ENCODE results near the gene TICRR. TPM values are rescaled to one million over a fixed set of nuclear protein-coding genes. Genes with fewer than 3 reads are reported as not detected.

The TICRR gene
- total RNA-seq, 6 experiments from 2014 or later, result 3.0 to 6.0 (median 5.0) TPM

GRCh38 chr15:89657686-89658200 lies 82.5 kb downstream of the TICRR start:
- Mint-ChIP-seq H3K27me3 (ENCODE audit: insufficient read depth) (peaks cover 4% of the 10 kb centered on the region), H3K4me1 (ENCODE audit: low read depth) (peaks cover 63% of the 10 kb centered on the region), H3K9me3 (no peaks in the 10 kb centered on the region), H3K27ac (no peak overlapping the region), H3K36me3 (ENCODE audit: low read depth) (peaks cover 25% of the 10 kb centered on the region), H3K4me3 (no peak overlapping the region)
- DNase-seq, result no peak
- no peak for TF ChIP-seq CTCF (IDR thresholded peaks at IDR 0.05)

GRCh38 chr15:89659295-89659694 lies 84.0 kb downstream of the TICRR start:
- no peak for TF ChIP-seq CTCF (IDR thresholded peaks at IDR 0.05)
- H3K27ac Mint-ChIP-seq, result no peak overlapping the region
- H3K4me3 Mint-ChIP-seq, result no peak overlapping the region
- no peaks in the 10 kb centered on the region for H3K9me3 Mint-ChIP-seq
- peaks cover 20% of the 10 kb centered on the region for H3K36me3 Mint-ChIP-seq (ENCODE audit: low read depth)
- DNase-seq, result no peak
- H3K27me3 Mint-ChIP-seq (ENCODE audit: insufficient read depth), result peaks cover under 1% of the 10 kb centered on the region
- H3K4me1 Mint-ChIP-seq (ENCODE audit: low read depth), result peaks cover 61% of the 10 kb centered on the region

GRCh38 chr15:89660556-89660955 lies 85.3 kb downstream of the TICRR start:
- Mint-ChIP-seq H3K27me3 (ENCODE audit: insufficient read depth) (no peaks in the 10 kb centered on the region; the same call in 1 of the 2 replicates), H3K36me3 (ENCODE audit: low read depth) (peaks cover 20% of the 10 kb centered on the region), H3K4me1 (ENCODE audit: low read depth) (peaks cover 64% of the 10 kb centered on the region), H3K27ac (peak overlapping the region; percentile 45; the same call in 1 of the 2 replicates), H3K4me3 (no peak overlapping the region), H3K9me3 (no peaks in the 10 kb centered on the region)
- DNase-seq, result no peak
- no peak for TF ChIP-seq CTCF (IDR thresholded peaks at IDR 0.05)

GRCh38 chr15:89662893-89663626 lies 87.8 kb downstream of the TICRR start:
- peaks cover 20% of the 10 kb centered on the region for H3K36me3 Mint-ChIP-seq (ENCODE audit: low read depth)
- H3K4me1 Mint-ChIP-seq (ENCODE audit: low read depth), result peaks cover 47% of the 10 kb centered on the region
- H3K27me3 Mint-ChIP-seq (ENCODE audit: insufficient read depth), result no peaks in the 10 kb centered on the region; the same call in 1 of the 2 replicates
- peak overlapping the region; percentile 87 for H3K4me3 Mint-ChIP-seq
- DNase-seq, result peak; percentile 96
- TF ChIP-seq CTCF (IDR thresholded peaks at IDR 0.05), result no peak
- H3K27ac Mint-ChIP-seq, result peak overlapping the region; percentile 97
- no peaks in the 10 kb centered on the region for H3K9me3 Mint-ChIP-seq

GRCh38 chr15:89664441-89665350 lies 89.4 kb downstream of the TICRR start:
- TF ChIP-seq CTCF (IDR thresholded peaks at IDR 0.05), result no peak
- Mint-ChIP-seq H3K27me3 (ENCODE audit: insufficient read depth) (no peaks in the 10 kb centered on the region; the same call in 1 of the 2 replicates), H3K9me3 (no peaks in the 10 kb centered on the region), H3K27ac (peak overlapping the region; percentile 78), H3K4me1 (ENCODE audit: low read depth) (peaks cover 40% of the 10 kb centered on the region), H3K4me3 (peak overlapping the region; percentile 67), H3K36me3 (ENCODE audit: low read depth) (peaks cover 13% of the 10 kb centered on the region)
- DNase-seq, result no peak
